MCF 10A (cell line): ENCODE data around the gene MOB2. TPM values are rescaled to one million over a fixed set of nuclear protein-coding genes. Genes with fewer than 3 reads are reported as not detected.

ENCODE experiments used
- BruUV-seq: library from RNA; stranded (reverse); fragments of 400-500 nt; replicated peaks from 2 replicates; lab custom pipeline; 2021; lab: Mats Ljungman, UMichigan
- CTCF ChIA-PET: fragments of 300-600 bp; sonication (Branson Sonifier 250); formaldehyde crosslinking; extraction: SDS; loops from one replicate; lab custom pipeline; 2021; ENCODE audit warnings: antibody characterized with exemption, inconsistent platforms; lab: Yijun Ruan, JAX
- POLR2A ChIA-PET: fragments of 300-600, 350-650 bp; sonication (Branson Sonifier 250); formaldehyde crosslinking; extraction: SDS; loops from one replicate; lab custom pipeline; 2020; ENCODE audit warnings: antibody characterized with exemption, inconsistent platforms; lab: Yijun Ruan, JAX
- DNase-seq: peaks from one replicate; pipeline ENCODE4 v3.0.0-alpha.2; 2018; ENCODE audit not compliant: unreplicated experiment
- H3K27ac Mint-ChIP-seq: one replicate; pipeline ENCODE4 v1.8.0; 2022; ENCODE audit warnings: mild to moderate bottlenecking, low read depth, mixed read lengths; ENCODE audit not compliant: unreplicated experiment
- H3K27me3 Mint-ChIP-seq: one replicate; pipeline ENCODE4 v1.8.0; 2022; ENCODE audit warnings: mixed read lengths; ENCODE audit not compliant: insufficient read depth, unreplicated experiment
- H3K36me3 Mint-ChIP-seq: one replicate; pipeline ENCODE4 v1.8.0; 2022; ENCODE audit warnings: mild to moderate bottlenecking, moderate library complexity, mixed read lengths; ENCODE audit not compliant: insufficient read depth, unreplicated experiment
- H3K4me1 Mint-ChIP-seq: one replicate; pipeline ENCODE4 v1.8.0; 2022; ENCODE audit warnings: mixed read lengths; ENCODE audit not compliant: insufficient read depth, unreplicated experiment
- H3K4me3 Mint-ChIP-seq: one replicate; pipeline ENCODE4 v1.8.0; 2022; ENCODE audit warnings: mild to moderate bottlenecking, moderate library complexity, mixed read lengths; ENCODE audit not compliant: unreplicated experiment
- H3K9me3 Mint-ChIP-seq: one replicate; pipeline ENCODE4 v1.8.0; 2022; ENCODE audit warnings: mixed read lengths; ENCODE audit not compliant: unreplicated experiment
- CTCF ChIP-seq: fragments of 200-600 bp; IDR thresholded peaks from one replicate; pipeline ENCODE4 v1.8.0; 2022; ENCODE audit warnings: antibody characterized with exemption, mild to moderate bottlenecking; ENCODE audit not compliant: unreplicated experiment
- intact Hi-C: fragments of 100-400 bp; cut with micrococcal nuclease; formaldehyde crosslinking; loops from 2 replicates; pipeline ENCODE4 v1.14.1; 2022
- total RNA-seq: library from RNA; stranded (reverse); gene quantifications from 2 replicates; pipeline ENCODE4 v1.2.3, GENCODE V29; 2022

MOB2 gene
- total RNA-seq, 1 experiment from 2014 or later, result 20.2 TPM

GRCh38 chr11:1497600-1497999 lies 11.0 kb upstream of the MOB2 start:
- no peaks in the 10 kb centered on the region for H3K27me3 Mint-ChIP-seq
- no TSS peak for BruUV-seq
- H3K4me3 Mint-ChIP-seq, result no peak overlapping the region
- intact Hi-C loops, result no loop called here
- POLR2A ChIA-PET, result no interaction called here
- peaks cover 18% of the 10 kb centered on the region for H3K36me3 Mint-ChIP-seq
- no peak overlapping the region for H3K27ac Mint-ChIP-seq
- DNase-seq, result no peak
- TF ChIP-seq CTCF, result no peak
- CTCF ChIA-PET, result interaction anchor here (0.6 kb wide), 1 partner anchor 8 kb away, joined by 3 read pairs; no protein-coding TSS in a partner anchor
- peaks cover 14% of the 10 kb centered on the region for H3K4me1 Mint-ChIP-seq
- no peaks in the 10 kb centered on the region for H3K9me3 Mint-ChIP-seq

- H3K4me3 Mint-ChIP-seq, result no peak overlapping the region
- intact Hi-C loops, result no loop called here
- no peak for TF ChIP-seq CTCF
- H3K36me3 Mint-ChIP-seq, result peaks cover 18% of the 10 kb centered on the region
- H3K27me3 Mint-ChIP-seq, result no peaks in the 10 kb centered on the region
- H3K9me3 Mint-ChIP-seq, result no peaks in the 10 kb centered on the region
- BruUV-seq, result no TSS peak
- POLR2A ChIA-PET, result no interaction called here
- CTCF ChIA-PET, result no interaction called here
- peaks cover 14% of the 10 kb centered on the region for H3K4me1 Mint-ChIP-seq
- H3K27ac Mint-ChIP-seq, result no peak overlapping the region
- no peak for DNase-seq
Measured at GRCh38 chr11:1496761-1497095, 10.1 kb upstream of the MOB2 start.

- TF ChIP-seq CTCF, result no peak
- no TSS peak for BruUV-seq
- intact Hi-C loops, result no loop called here
- Mint-ChIP-seq H3K36me3 (peaks cover 18% of the 10 kb centered on the region), H3K27me3 (no peaks in the 10 kb centered on the region), H3K9me3 (no peaks in the 10 kb centered on the region), H3K4me3 (no peak overlapping the region), H3K4me1 (peaks cover 14% of the 10 kb centered on the region), H3K27ac (no peak overlapping the region)
- ChIA-PET POLR2A (no interaction called here), CTCF (interaction anchor here (0.7 to 1.0 kb wide), 2 partner anchors 64 to 79 kb away, joined by 3 to 4 read pairs; no protein-coding TSS in a partner anchor)
- no peak for DNase-seq
Measured at GRCh38 chr11:1496091-1496760, 9.6 kb upstream of the MOB2 start.

GRCh38 chr11:1494650-1495049 lies 8.1 kb upstream of the MOB2 start:
- no peaks in the 10 kb centered on the region for H3K27me3 Mint-ChIP-seq
- ChIA-PET CTCF (no interaction called here), POLR2A (no interaction called here)
- H3K36me3 Mint-ChIP-seq, result peaks cover 13% of the 10 kb centered on the region
- intact Hi-C loops, result no loop called here
- H3K4me1 Mint-ChIP-seq, result peaks cover 14% of the 10 kb centered on the region
- H3K4me3 Mint-ChIP-seq, result no peak overlapping the region
- BruUV-seq, result no TSS peak
- H3K9me3 Mint-ChIP-seq, result no peaks in the 10 kb centered on the region
- no peak overlapping the region for H3K27ac Mint-ChIP-seq
- no peak for DNase-seq
- no peak for TF ChIP-seq CTCF
